Measurements from ENCODE around the gene GCNT2.
A peak's percentile ranks its signal among the peaks of the same experiment; 100 is the strongest.
"Not testable (repeated sequence)": the region's sequence is repeated elsewhere in the genome, so short reads cannot be mapped to it uniquely, and the experiment has no call there.

Gene GCNT2

GRCh38 chr6:10529231-10529801 is 8.2 kb downstream of the GCNT2 start:
- Histone ChIP-seq H3K9ac (ENCODE audit: low read depth in 1 of 2, low read length in 2 of 2) (peak overlapping the region; percentile 61 to 83), H3K9me3 (ENCODE audit: control insufficient read depth in 1 of 2, low read length in 2 of 2) (no peaks in the 10 kb centered on the region), H3K27me3 (ENCODE audit: control insufficient read depth in 1 of 2, insufficient read depth in 2 of 2, low read length in 2 of 2) (no peaks in the 10 kb centered on the region), H3K4me1 (ENCODE audit: control insufficient read depth in 1 of 2, insufficient read depth in 2 of 2, low read length in 2 of 2) (peaks cover 5 to 13% of the 10 kb centered on the region in 2 donors), H3K4me3 (ENCODE audit: low read depth in 1 of 2, low read length in 2 of 2) (peak overlapping the region; percentile 78 to 94), H3K27ac (ENCODE audit: low read depth, low read length) (peak overlapping the region; percentile 89), H3K36me3 (ENCODE audit: control insufficient read depth in 1 of 2, insufficient read depth in 2 of 2, low read length in 2 of 2) (no peaks in the 10 kb centered on the region)

GRCh38 chr6:10529828-10530374 is 8.8 kb downstream of the GCNT2 start:
- peak overlapping the region; percentile 61 to 83 for H3K9ac ChIP-seq (ENCODE audit: low read depth in 1 of 2, low read length in 2 of 2)
- peaks cover 5 to 17% of the 10 kb centered on the region in 2 donors for H3K4me1 ChIP-seq (ENCODE audit: control insufficient read depth in 1 of 2, insufficient read depth in 2 of 2, low read length in 2 of 2)
- H3K4me3 ChIP-seq (ENCODE audit: low read depth in 1 of 2, low read length in 2 of 2) = peak overlapping the region; percentile 78 to 94
- H3K27ac ChIP-seq (ENCODE audit: low read depth, low read length) = peak overlapping the region; percentile 89
- not testable (repeated sequence) for H3K9me3 ChIP-seq (ENCODE audit: control insufficient read depth in 1 of 2, low read length in 2 of 2); H3K36me3 ChIP-seq (ENCODE audit: control insufficient read depth in 1 of 2, insufficient read depth in 2 of 2, low read length in 2 of 2); H3K27me3 ChIP-seq (ENCODE audit: control insufficient read depth in 1 of 2, insufficient read depth in 2 of 2, low read length in 2 of 2)

- Histone ChIP-seq H3K9me3 (ENCODE audit: control insufficient read depth in 1 of 2, low read length in 2 of 2) (no peaks in the 10 kb centered on the region), H3K36me3 (ENCODE audit: control insufficient read depth in 1 of 2, insufficient read depth in 2 of 2, low read length in 2 of 2) (no peaks in the 10 kb centered on the region), H3K9ac (ENCODE audit: low read depth in 1 of 2, low read length in 2 of 2) (peak overlapping the region; percentile 52 to 53), H3K4me3 (ENCODE audit: low read depth in 1 of 2, low read length in 2 of 2) (peak overlapping the region; percentile 78 to 94), H3K27me3 (ENCODE audit: control insufficient read depth in 1 of 2, insufficient read depth in 2 of 2, low read length in 2 of 2) (no peaks in the 10 kb centered on the region), H3K4me1 (ENCODE audit: control insufficient read depth in 1 of 2, insufficient read depth in 2 of 2, low read length in 2 of 2) (peaks cover 5 to 17% of the 10 kb centered on the region in 2 donors), H3K27ac (ENCODE audit: low read depth, low read length) (no peak overlapping the region)
These were observed 10.4 kb downstream of the GCNT2 start for GRCh38 chr6:10531503-10531902.

GRCh38 chr6:10531942-10532341 is 10.8 kb downstream of the GCNT2 start:
- H3K4me1 ChIP-seq (ENCODE audit: control insufficient read depth in 1 of 2, insufficient read depth in 2 of 2, low read length in 2 of 2) = peaks cover 5 to 17% of the 10 kb centered on the region in 2 donors
- peak overlapping the region; percentile 52 to 53 for H3K9ac ChIP-seq (ENCODE audit: low read depth in 1 of 2, low read length in 2 of 2)
- peak overlapping the region; percentile 78 to 94 for H3K4me3 ChIP-seq (ENCODE audit: low read depth in 1 of 2, low read length in 2 of 2)
- H3K27me3 ChIP-seq (ENCODE audit: control insufficient read depth in 1 of 2, insufficient read depth in 2 of 2, low read length in 2 of 2) = no peaks in the 10 kb centered on the region
- no peaks in the 10 kb centered on the region for H3K9me3 ChIP-seq (ENCODE audit: control insufficient read depth in 1 of 2, low read length in 2 of 2)
- no peaks in the 10 kb centered on the region for H3K36me3 ChIP-seq (ENCODE audit: control insufficient read depth in 1 of 2, insufficient read depth in 2 of 2, low read length in 2 of 2)
- H3K27ac ChIP-seq (ENCODE audit: low read depth, low read length) = no peak overlapping the region

GRCh38 chr6:10532392-10532791 is 11.2 kb downstream of the GCNT2 start:
- Histone ChIP-seq H3K4me1 (ENCODE audit: control insufficient read depth in 1 of 2, insufficient read depth in 2 of 2, low read length in 2 of 2) (peaks cover 5 to 17% of the 10 kb centered on the region in 2 donors), H3K9ac (ENCODE audit: low read depth in 1 of 2, low read length in 2 of 2) (peak overlapping the region; percentile 52 to 53), H3K36me3 (ENCODE audit: control insufficient read depth in 1 of 2, insufficient read depth in 2 of 2, low read length in 2 of 2) (no peaks in the 10 kb centered on the region), H3K4me3 (ENCODE audit: low read depth in 1 of 2, low read length in 2 of 2) (peak overlapping the region; percentile 78 to 94), H3K27ac (ENCODE audit: low read depth, low read length) (no peak overlapping the region), H3K27me3 (ENCODE audit: control insufficient read depth in 1 of 2, insufficient read depth in 2 of 2, low read length in 2 of 2) (no peaks in the 10 kb centered on the region), H3K9me3 (ENCODE audit: control insufficient read depth in 1 of 2, low read length in 2 of 2) (no peaks in the 10 kb centered on the region)

GRCh38 chr6:10534419-10534762 is 13.2 kb downstream of the GCNT2 start:
- H3K4me1 ChIP-seq (ENCODE audit: control insufficient read depth in 1 of 2, insufficient read depth in 2 of 2, low read length in 2 of 2) = peaks cover 5 to 12% of the 10 kb centered on the region in 2 donors
- no peak overlapping the region for H3K4me3 ChIP-seq (ENCODE audit: low read depth in 1 of 2, low read length in 2 of 2)

GRCh38 chr6:10535193-10535592 is 14.0 kb downstream of the GCNT2 start:
- Histone ChIP-seq H3K27me3 (ENCODE audit: control insufficient read depth in 1 of 2, insufficient read depth in 2 of 2, low read length in 2 of 2) (no peaks in the 10 kb centered on the region), H3K4me1 (ENCODE audit: control insufficient read depth in 1 of 2, insufficient read depth in 2 of 2, low read length in 2 of 2) (peaks cover 5 to 12% of the 10 kb centered on the region in 2 donors), H3K9ac (ENCODE audit: low read depth in 1 of 2, low read length in 2 of 2) (no peak overlapping the region), H3K4me3 (ENCODE audit: low read depth in 1 of 2, low read length in 2 of 2) (no peak overlapping the region), H3K9me3 (ENCODE audit: control insufficient read depth in 1 of 2, low read length in 2 of 2) (no peaks in the 10 kb centered on the region), H3K27ac (ENCODE audit: low read depth, low read length) (no peak overlapping the region), H3K36me3 (ENCODE audit: control insufficient read depth in 1 of 2, insufficient read depth in 2 of 2, low read length in 2 of 2) (no peaks in the 10 kb centered on the region)

More at GRCh38 chr6:10534419-10534762, 13.2 kb downstream of the GCNT2 start:
- Histone ChIP-seq H3K9me3 (ENCODE audit: control insufficient read depth in 1 of 2, low read length in 2 of 2) (no peaks in the 10 kb centered on the region), H3K36me3 (ENCODE audit: control insufficient read depth in 1 of 2, insufficient read depth in 2 of 2, low read length in 2 of 2) (no peaks in the 10 kb centered on the region), H3K9ac (ENCODE audit: low read depth in 1 of 2, low read length in 2 of 2) (no peak overlapping the region), H3K27ac (ENCODE audit: low read depth, low read length) (no peak overlapping the region), H3K27me3 (ENCODE audit: control insufficient read depth in 1 of 2, insufficient read depth in 2 of 2, low read length in 2 of 2) (no peaks in the 10 kb centered on the region)

- no peak overlapping the region for H3K4me3 ChIP-seq (ENCODE audit: low read depth in 1 of 2, low read length in 2 of 2)
- no peak overlapping the region for H3K9ac ChIP-seq (ENCODE audit: low read depth in 1 of 2, low read length in 2 of 2)
- H3K27ac ChIP-seq (ENCODE audit: low read depth, low read length) = no peak overlapping the region
- H3K36me3 ChIP-seq (ENCODE audit: control insufficient read depth in 1 of 2, insufficient read depth in 2 of 2, low read length in 2 of 2) = no peaks in the 10 kb centered on the region
- peaks cover 13 to 16% of the 10 kb centered on the region in 2 donors for H3K4me1 ChIP-seq (ENCODE audit: control insufficient read depth in 1 of 2, insufficient read depth in 2 of 2, low read length in 2 of 2)
- H3K9me3 ChIP-seq (ENCODE audit: control insufficient read depth in 1 of 2, low read length in 2 of 2) = no peaks in the 10 kb centered on the region
- H3K27me3 ChIP-seq (ENCODE audit: control insufficient read depth in 1 of 2, insufficient read depth in 2 of 2, low read length in 2 of 2) = no peaks in the 10 kb centered on the region
These were observed 16.6 kb downstream of the GCNT2 start for GRCh38 chr6:10537726-10538125.

- Histone ChIP-seq H3K4me3 (ENCODE audit: low read depth in 1 of 2, low read length in 2 of 2) (no peak overlapping the region), H3K27ac (ENCODE audit: low read depth, low read length) (no peak overlapping the region), H3K4me1 (ENCODE audit: control insufficient read depth in 1 of 2, insufficient read depth in 2 of 2, low read length in 2 of 2) (peaks cover 12 to 15% of the 10 kb centered on the region in 2 donors), H3K27me3 (ENCODE audit: control insufficient read depth in 1 of 2, insufficient read depth in 2 of 2, low read length in 2 of 2) (no peaks in the 10 kb centered on the region), H3K9ac (ENCODE audit: low read depth in 1 of 2, low read length in 2 of 2) (no peak overlapping the region), H3K36me3 (ENCODE audit: control insufficient read depth in 1 of 2, insufficient read depth in 2 of 2, low read length in 2 of 2) (no peaks in the 10 kb centered on the region), H3K9me3 (ENCODE audit: control insufficient read depth in 1 of 2, low read length in 2 of 2) (no peaks in the 10 kb centered on the region)
These were observed 19.1 kb downstream of the GCNT2 start for GRCh38 chr6:10540073-10540746.

- Histone ChIP-seq H3K9ac (ENCODE audit: low read depth in 1 of 2, low read length in 2 of 2) (no peak overlapping the region), H3K9me3 (ENCODE audit: control insufficient read depth in 1 of 2, low read length in 2 of 2) (no peaks in the 10 kb centered on the region), H3K27me3 (ENCODE audit: control insufficient read depth in 1 of 2, insufficient read depth in 2 of 2, low read length in 2 of 2) (no peaks in the 10 kb centered on the region), H3K4me1 (ENCODE audit: control insufficient read depth in 1 of 2, insufficient read depth in 2 of 2, low read length in 2 of 2) (peaks cover 12 to 19% of the 10 kb centered on the region in 2 donors), H3K27ac (ENCODE audit: low read depth, low read length) (no peak overlapping the region), H3K36me3 (ENCODE audit: control insufficient read depth in 1 of 2, insufficient read depth in 2 of 2, low read length in 2 of 2) (no peaks in the 10 kb centered on the region), H3K4me3 (ENCODE audit: low read depth in 1 of 2, low read length in 2 of 2) (no peak overlapping the region)
These were observed 20.4 kb downstream of the GCNT2 start for GRCh38 chr6:10541591-10541990.
